ENCODE data around the gene NAALADL2.

The NAALADL2 gene

DNA sequence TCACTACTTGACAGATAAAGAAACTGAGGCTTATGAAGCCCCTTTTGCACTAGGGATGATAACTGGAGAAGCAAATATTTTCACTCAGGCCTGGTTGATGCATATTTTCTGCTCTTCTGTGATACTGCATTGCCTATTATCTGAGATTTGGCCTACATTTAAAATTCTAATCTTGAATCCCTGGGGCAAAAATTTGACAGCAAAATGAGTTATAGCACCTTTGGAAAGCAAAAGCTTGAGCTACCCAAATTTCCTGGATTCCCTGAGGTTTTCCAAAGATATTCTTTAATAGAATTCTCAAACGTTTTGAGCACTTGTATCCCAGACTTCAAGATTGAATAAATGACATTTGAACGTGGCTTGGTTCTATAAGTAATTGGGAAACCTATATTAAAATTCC lies 86.1 kb downstream of the NAALADL2 start:
- TF ChIP-seq, protein P1, sequence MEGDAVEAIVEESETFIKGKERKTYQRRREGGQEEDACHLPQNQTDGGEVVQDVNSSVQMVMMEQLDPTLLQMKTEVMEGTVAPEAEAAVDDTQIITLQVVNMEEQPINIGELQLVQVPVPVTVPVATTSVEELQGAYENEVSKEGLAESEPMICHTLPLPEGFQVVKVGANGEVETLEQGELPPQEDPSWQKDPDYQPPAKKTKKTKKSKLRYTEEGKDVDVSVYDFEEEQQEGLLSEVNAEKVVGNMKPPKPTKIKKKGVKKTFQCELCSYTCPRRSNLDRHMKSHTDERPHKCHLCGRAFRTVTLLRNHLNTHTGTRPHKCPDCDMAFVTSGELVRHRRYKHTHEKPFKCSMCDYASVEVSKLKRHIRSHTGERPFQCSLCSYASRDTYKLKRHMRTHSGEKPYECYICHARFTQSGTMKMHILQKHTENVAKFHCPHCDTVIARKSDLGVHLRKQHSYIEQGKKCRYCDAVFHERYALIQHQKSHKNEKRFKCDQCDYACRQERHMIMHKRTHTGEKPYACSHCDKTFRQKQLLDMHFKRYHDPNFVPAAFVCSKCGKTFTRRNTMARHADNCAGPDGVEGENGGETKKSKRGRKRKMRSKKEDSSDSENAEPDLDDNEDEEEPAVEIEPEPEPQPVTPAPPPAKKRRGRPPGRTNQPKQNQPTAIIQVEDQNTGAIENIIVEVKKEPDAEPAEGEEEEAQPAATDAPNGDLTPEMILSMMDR (IDR thresholded peaks at IDR 0.05; ENCODE audit: low read depth, low read length) = no peak
- no peak overlapping the region for H3K4me3 ChIP-seq (ENCODE audit: low read depth, low read length)
- no peak for DNase-seq (ENCODE audit: low read depth, low spot score)
- in situ Hi-C loops (cut with HindIII; ENCODE audit: low sequenced_read_pairs) = no loop called here

DNA sequence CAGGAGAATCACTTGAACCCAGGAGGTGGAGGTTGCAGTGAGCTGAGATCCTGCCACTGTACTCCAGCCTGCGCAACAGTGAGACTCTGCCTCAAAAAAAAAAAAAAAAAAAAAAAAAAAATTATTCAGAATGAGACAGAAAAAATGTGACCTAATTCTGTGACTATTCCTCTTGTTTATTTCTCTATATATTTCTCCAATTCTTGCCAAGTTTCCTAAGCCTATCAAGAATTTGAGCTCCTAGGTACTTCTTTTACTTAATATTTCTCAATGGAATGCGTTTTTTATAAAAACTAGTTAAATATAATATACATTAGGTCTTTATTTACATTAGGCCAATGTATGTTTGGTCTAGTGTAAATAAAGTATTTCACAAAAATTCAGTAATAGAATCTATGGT lies 86.8 kb downstream of the NAALADL2 start:
- in situ Hi-C loops (cut with HindIII; ENCODE audit: low sequenced_read_pairs) = no loop called here
- no peak overlapping the region for H3K4me3 ChIP-seq (ENCODE audit: low read depth, low read length)
- DNase-seq (ENCODE audit: low read depth, low spot score) = peak; percentile 19
- TF ChIP-seq, protein P1 (IDR thresholded peaks at IDR 0.05; ENCODE audit: low read depth, low read length) = no peak

DNA sequence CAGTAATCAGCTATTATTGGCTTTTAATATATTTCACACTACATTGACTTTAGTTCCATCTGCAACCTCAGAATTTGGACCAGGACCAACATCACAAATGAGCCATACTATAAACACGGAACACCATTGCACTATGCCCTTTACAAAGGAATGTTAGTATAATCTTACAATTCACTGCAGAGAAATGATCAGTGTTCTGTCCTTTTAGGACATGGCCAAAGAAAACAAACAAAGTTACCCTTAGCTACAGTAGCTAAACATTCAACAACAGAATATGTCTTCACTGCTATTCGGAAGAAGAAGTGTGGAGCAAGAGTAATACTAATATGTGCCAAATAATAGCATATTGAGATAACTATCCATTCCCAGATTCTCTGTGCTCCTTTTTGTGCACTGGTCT lies 90.4 kb downstream of the NAALADL2 start:
- no peak overlapping the region for H3K4me3 ChIP-seq (ENCODE audit: low read depth, low read length)
- DNase-seq (ENCODE audit: low read depth, low spot score) = peak; percentile 97
- in situ Hi-C loops (cut with HindIII; ENCODE audit: low sequenced_read_pairs) = no loop called here
- TF ChIP-seq, protein P1 (IDR thresholded peaks at IDR 0.05; ENCODE audit: low read depth, low read length) = no peak

DNA sequence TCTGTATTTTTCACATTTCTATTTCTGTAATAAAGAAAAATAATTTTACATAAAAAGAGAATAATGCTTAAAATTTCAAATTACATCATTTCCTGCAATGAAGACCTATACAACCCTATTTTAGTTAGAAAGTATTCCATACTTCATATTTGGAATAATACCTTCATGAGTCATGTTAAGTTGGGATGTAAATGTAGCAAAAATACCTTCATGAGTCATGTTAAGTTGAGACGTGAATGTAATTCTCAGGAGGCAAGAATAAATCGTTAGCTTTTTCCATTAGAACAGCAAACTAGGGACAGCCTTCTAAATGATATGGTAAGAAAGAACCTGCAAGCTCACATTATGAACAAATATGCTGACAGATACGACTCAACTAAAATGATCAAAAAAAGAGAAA lies 91.9 kb downstream of the NAALADL2 start:
- TF ChIP-seq, protein P1 (IDR thresholded peaks at IDR 0.05; ENCODE audit: low read depth, low read length) = no peak
- peak; percentile 87 for DNase-seq (ENCODE audit: low read depth, low spot score)
- in situ Hi-C loops (cut with HindIII; ENCODE audit: low sequenced_read_pairs) = no loop called here
- no peak overlapping the region for H3K4me3 ChIP-seq (ENCODE audit: low read depth, low read length)

DNA sequence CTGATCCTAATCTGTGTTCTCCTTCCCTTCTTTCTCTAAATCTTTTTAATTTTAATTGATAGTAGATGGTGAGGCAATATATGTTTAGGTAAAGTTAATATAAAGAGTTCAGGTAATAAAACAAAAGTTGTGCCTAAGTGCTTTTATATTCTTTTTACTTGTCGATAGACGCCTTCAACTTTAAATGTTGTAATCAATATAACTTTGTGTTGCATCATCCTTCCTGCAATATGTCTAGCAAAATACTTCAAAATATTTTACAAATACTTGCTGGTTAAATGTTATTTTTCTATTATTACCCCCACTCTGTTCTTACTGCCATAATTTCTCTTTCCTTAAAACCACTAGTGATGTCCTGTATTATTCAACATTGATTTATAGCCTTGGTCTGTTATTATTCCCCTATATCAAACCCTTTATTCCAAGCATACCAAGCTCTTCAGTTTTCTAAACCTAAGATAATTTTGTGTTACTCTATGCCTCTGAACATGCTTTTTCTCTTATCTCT lies 92.4 kb downstream of the NAALADL2 start:
- DNase-seq (ENCODE audit: low read depth, low spot score) = no peak
- in situ Hi-C loops (cut with HindIII; ENCODE audit: low sequenced_read_pairs) = no loop called here
- no peak overlapping the region for H3K4me3 ChIP-seq (ENCODE audit: low read depth, low read length)
- TF ChIP-seq, protein P1 (IDR thresholded peaks at IDR 0.05; ENCODE audit: low read depth, low read length) = no peak

DNA sequence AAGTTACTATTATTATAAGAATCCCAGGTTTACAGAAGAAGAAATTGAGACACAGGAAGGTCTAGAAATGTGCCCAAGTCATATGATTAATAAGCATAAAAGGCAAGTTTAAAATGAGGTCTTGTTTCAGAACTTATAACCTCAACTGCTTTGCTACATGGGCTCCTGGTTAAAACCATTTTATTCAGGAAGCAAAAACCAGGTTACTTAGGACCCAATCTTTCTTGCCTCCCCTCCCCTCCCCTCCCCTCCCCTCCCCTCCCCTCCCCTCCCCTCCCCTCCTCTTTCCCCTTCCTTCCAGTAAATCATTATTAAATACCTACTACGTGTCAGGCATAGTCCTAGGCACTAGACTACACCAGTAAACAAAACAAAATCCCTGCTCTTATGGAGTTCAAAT lies 93.9 kb downstream of the NAALADL2 start:
- in situ Hi-C loops (cut with HindIII; ENCODE audit: low sequenced_read_pairs) = no loop called here
- H3K4me3 ChIP-seq (ENCODE audit: low read depth, low read length) = no peak overlapping the region
- TF ChIP-seq, protein P1 (IDR thresholded peaks at IDR 0.05; ENCODE audit: low read depth, low read length) = no peak
- DNase-seq (ENCODE audit: low read depth, low spot score) = no peak
